ENCODE results near the gene KCNA2.

KCNA2 gene

GRCh38 chr1:110602466-110602865, 3.7 kb downstream of the KCNA2 start:
- no peak for DNase-seq (ENCODE audit: low spot score)

- no peak for DNase-seq (ENCODE audit: low spot score)
Observed at GRCh38 chr1:110601332-110601731, 4.8 kb downstream of the KCNA2 start.

DNA sequence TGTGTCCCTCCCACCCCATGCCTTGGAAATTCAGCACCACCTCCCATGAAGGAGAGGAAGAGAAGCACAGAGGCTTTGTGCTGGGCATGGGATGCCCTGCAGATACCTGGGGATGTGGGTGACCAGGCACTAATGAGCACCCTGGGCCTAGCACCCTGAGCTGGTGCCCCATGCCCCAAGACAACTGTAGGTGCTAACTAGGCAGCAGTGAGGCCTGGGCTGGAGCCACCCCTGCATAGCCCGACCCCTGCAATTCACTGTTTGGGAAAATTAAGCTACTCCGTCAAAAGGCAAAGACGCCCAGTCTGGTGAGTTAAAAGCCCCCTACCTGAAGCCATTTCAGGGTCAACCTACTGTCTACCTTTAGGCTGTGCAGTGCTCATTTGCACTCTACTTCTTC, 5.4 kb downstream of the KCNA2 start:
- no peak for DNase-seq (ENCODE audit: low spot score)

GRCh38 chr1:110597966-110598365, 8.2 kb downstream of the KCNA2 start:
- no peak for DNase-seq (ENCODE audit: low spot score)

GRCh38 chr1:110596312-110596711, 9.8 kb downstream of the KCNA2 start:
- DNase-seq (ENCODE audit: low spot score): no peak

- no peak for DNase-seq (ENCODE audit: low spot score)
Observed at GRCh38 chr1:110595353-110595710, 10.8 kb downstream of the KCNA2 start.

GRCh38 chr1:110594456-110595352, 11.5 kb downstream of the KCNA2 start:
- DNase-seq (ENCODE audit: low spot score): no peak

DNA sequence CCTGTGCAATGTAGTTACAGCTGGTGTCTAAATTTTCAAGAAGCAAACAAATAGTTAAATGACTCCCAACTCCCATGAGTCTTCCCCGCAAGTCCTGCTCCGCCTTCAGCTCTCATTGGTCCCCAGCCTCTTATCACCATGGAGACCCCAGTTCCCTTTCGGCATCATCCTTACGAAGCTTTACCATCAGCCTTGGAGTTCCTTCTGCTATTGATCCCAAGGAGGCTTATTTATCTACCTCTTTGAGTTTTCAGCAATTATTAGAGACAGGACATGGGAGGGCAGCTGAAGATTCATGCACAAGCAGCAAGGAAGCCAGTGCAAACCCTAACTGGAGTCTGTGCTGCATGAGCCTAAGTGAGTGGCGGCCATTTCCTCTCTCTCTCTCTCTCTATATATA, 12.3 kb downstream of the KCNA2 start:
- DNase-seq (ENCODE audit: low spot score): no peak

DNA sequence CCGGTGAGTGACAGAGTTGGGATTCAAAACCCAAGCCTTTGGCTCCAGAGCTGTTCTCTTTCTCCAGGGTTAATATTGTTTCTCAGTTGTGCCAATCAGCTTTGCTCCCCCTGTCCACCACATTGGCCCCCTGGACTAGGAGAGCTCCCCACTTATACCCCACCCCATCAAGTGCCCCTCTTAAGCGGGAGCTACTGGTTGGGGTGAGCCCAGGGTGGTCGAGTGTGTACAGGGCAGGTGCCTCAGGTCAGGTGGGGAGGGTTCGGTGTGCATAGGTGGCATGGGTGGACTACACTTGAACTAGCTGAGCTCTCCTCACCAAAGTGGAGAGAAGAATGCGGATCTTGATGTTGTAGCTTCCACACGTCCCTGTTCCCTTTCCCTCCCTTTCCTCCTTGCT, 14.2 kb downstream of the KCNA2 start:
- DNase-seq (ENCODE audit: low spot score): no peak

- no peak for DNase-seq (ENCODE audit: low spot score)
Observed at GRCh38 chr1:110588991-110589390, 17.2 kb downstream of the KCNA2 start.

DNA sequence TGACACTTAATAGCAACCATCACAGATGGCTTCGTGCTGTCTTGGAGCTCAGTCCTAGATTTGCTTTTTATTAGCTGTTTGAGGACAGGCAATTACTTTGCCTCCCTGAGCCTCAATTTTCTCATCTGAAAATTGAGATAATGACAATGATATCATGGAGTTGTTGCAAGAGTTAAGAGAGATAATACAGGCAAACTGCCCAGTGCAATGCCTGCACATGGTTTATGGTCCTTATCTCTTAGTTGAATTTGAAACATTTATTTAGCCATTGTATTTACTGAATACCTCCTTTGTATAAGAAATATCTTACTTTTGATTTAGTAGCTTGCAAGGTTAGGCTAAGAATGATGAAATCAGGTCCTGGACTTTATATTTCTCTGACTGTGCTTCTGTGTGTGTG, 17.7 kb downstream of the KCNA2 start:
- DNase-seq (ENCODE audit: low spot score): no peak

DNA sequence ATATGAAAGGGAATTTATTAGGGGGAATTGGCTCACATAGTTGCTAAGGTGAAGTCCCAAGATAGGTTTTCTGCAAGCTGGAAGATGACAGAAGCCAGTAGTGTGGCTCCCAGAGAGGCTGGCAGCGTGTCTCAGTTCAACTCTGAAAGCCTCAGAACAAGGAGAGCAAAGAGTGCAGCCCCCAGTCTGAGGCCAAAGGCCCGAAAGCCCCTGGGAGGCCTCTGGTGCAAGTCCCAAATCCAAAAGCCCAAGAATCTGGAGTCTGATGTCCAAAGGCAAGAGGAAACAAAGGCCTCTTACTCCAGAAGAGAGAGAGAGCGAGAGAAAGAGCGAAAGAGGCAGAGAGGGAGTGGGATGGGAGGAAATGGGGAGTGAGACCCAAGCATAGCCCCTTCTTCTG, 18.3 kb downstream of the KCNA2 start:
- DNase-seq (ENCODE audit: low spot score): no peak

DNA sequence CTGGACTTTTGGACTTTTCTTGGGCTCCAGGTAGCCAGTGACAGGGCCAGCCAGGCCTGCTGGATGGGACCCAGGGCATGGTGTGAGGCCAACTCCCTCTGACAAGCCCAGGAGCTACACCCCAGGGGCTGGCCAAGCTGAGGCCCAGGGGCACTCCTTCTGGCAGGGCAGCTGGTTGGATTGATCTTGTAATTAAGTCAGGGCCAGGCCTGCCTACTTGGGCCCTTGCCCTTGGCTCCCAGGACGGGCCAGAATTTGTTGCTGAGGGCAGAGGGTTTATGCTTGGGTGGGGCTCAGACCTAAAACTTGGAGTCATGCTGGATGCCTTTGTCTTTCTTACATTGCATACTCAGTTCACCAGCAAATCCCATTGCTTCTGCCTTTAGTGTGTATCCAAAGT, 20.7 kb downstream of the KCNA2 start:
- DNase-seq (ENCODE audit: low spot score): no peak

GRCh38 chr1:110584045-110584444, 22.1 kb downstream of the KCNA2 start:
- no peak for DNase-seq (ENCODE audit: low spot score)

DNA sequence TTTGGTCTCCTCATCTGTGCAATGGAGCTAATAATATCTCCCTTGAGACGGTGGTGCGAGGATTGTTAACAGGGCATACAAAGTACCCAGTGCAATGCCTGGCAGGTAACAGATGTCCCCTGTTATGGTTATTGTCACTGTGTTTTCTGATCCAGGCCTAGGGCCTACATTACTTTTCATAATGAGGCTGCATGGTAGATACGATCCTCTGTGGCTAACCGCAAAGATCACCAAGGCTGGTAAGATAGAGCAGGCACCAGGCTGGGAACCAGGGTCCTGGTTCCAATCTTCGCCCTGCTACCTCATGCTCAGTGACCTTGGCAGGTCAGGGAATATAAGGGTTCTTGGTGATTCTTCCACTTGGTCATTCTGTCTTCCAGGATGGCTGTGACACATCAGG, 22.7 kb downstream of the KCNA2 start:
- no peak for DNase-seq (ENCODE audit: low spot score)

DNA sequence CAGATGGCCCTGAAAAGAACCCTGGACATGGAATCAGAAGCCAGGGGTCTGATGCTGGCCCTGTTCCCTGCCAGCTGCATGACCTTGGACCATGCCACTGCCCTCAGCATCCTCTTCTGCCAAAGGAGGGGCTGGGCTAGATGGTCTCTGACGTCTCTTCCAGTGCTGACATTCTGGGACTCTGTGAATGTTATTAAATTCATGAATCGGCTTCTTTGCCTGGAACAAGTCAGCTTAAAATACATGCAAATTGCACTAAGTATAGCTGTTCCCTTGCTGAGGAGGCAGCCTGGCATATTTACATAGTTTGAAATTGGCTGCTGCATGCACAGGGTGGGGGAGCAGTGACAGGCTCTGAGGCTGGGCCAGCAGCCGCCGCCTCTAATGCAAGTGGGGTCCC, 23.8 kb downstream of the KCNA2 start:
- no peak for DNase-seq (ENCODE audit: low spot score)

DNA sequence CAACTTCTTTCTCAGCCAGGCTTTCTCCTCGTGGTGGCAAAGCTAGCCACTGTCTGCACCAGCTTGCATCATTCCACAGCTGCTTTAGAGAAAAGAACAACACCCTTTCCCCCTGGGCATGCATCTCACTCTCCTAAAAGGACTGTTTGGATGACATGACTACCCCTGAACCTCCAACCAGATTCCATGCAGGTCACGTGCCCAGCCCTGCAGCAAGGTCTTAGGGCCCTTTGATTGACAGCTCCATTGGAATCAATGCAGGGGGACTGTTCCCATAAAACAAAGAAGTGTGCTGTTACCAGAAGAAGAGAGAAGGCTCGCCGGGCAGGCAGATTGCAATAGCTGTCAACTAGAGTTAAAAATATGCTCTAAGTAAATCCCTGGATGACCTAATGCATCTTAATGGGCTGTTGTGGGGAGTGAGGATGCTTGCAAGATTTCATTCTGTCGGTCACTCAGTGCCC, 24.4 kb downstream of the KCNA2 start:
- DNase-seq (ENCODE audit: low spot score): no peak

DNA sequence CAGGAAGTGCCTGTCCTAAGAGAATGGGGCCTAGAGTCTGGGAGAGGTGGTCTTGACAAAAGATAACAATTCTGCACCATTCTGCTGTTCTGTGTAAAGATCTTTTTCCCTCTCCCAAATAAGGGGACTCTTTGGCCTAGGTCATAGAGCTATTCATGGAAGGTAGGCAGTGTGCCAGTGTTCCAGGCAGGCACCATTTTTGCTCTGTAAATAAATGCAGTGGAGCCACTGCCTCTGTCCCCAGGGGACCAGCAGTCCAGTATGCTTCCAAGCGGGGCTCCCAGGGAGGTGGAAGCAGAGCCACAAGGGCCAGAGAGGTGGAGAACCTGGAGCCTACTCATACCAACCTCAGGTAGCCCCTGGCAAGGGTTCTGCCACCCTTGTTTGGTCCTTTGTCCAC, 25.9 kb downstream of the KCNA2 start:
- no peak for DNase-seq (ENCODE audit: low spot score)

GRCh38 chr1:110579460-110579859, 26.7 kb downstream of the KCNA2 start:
- no peak for DNase-seq (ENCODE audit: low spot score)

- no peak for DNase-seq (ENCODE audit: low spot score)
Observed at GRCh38 chr1:110576441-110576840, 29.7 kb downstream of the KCNA2 start.

- no peak for DNase-seq (ENCODE audit: low spot score)
Observed at GRCh38 chr1:110573314-110573713, 32.8 kb downstream of the KCNA2 start.

DNA sequence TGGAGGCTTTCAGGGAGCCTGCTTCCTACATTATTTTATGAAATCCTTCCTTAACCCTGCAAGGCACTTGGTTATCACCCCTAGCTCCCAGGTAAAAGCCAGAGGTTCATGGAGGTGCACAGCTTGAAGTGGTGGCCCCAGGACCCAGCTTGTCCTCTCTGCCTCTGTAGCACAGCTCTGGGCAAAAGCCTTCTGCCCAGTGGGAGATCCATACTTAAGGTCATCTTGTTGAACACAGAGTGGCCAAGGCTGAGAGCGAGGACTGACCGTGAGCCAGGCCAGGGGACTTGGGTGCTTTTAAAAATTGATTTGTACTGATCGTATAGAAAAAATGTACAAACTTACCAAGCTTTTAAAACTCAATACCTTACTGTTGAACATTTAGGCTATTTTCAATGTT, 33.4 kb downstream of the KCNA2 start:
- no peak for DNase-seq (ENCODE audit: low spot score)

DNA sequence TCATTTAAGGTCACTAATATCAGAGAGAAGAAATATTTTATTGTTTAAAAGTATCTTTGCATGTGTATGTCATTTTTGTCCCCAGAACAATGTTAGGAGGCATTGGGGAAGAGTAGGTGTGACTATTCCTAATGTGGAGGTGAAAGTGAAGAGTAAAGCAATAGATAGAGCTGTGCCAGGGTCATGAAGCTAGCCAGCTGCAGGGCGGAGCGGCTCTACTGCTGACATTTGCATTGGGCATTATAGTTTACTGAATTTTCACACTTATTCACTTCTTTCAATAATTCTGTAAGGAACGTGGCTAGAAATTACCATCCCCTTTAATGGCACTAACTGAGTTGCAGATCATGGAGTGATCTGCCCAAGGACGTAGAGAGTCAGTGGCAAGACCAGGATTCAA, 35.3 kb downstream of the KCNA2 start:
- no peak for DNase-seq (ENCODE audit: low spot score)

DNA sequence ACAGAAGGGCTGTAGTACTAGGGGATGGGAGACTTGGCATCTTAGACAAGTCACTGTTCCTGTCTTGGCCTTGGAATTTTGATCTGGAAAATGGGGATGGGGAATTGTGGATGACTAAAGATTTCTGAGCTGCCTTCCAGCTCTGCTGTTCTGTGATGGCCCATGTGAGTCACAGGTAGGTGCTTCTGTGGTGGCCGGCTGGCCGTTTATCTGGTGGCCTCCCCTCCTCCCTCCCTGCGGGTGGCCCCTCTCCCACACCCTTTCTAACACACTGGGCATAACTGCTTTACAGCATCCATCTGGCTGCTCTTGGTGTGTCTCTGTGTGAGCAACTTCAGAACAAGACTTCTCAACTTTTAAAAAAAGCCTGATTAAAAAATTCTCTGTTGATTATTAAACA, 35.9 kb downstream of the KCNA2 start:
- DNase-seq (ENCODE audit: low spot score): no peak

Data from LoVo (cell line).